OCI-LY1 (cell line): ENCODE measurements around the gene WDR20.

ENCODE experiments used
- H2AFZ ChIP-seq: fragments of 200-600 bp; sonication (generic), shearing (Covaris generic); 2 replicates; pipeline ENCODE4 v1.6.0; 2014; ENCODE audit warnings: antibody characterized with exemption, mild to moderate bottlenecking, low read length
- H3F3A ChIP-seq: fragments of 200-600 bp; sonication (generic), shearing (Covaris generic); 2 replicates; pipeline ENCODE4 v1.6.0; 2014; ENCODE audit warnings: mild to moderate bottlenecking, antibody characterized with exemption, low read length, moderate library complexity; ENCODE audit not compliant: insufficient read depth
- H3K27ac ChIP-seq: fragments of 200-600 bp; sonication (generic); 2 replicates; pipeline ENCODE4 v1.5.1; 2014; ENCODE audit warnings: low read length, mixed run types, mild to moderate bottlenecking, low read depth; ENCODE audit not compliant: poor library complexity, severe bottlenecking
- H3K27me3 ChIP-seq: fragments of 200-600 bp; sonication (generic); 2 replicates; pipeline ENCODE4 v1.6.0; 2014; ENCODE audit warnings: antibody characterized with exemption, mild to moderate bottlenecking, low read length, moderate library complexity; ENCODE audit not compliant: insufficient read depth
- H3K36me3 ChIP-seq: fragments of 200-600 bp; sonication (generic); 2 replicates; pipeline ENCODE4 v1.6.1; 2014; ENCODE audit warnings: mild to moderate bottlenecking, antibody characterized with exemption, low read length, moderate library complexity, mixed read lengths; ENCODE audit not compliant: insufficient read depth
- H3K4me1 ChIP-seq: fragments of 200-600 bp; sonication (generic); 2 replicates; pipeline ENCODE4 v1.5.1; 2014; ENCODE audit warnings: mild to moderate bottlenecking, low read length, moderate library complexity; ENCODE audit not compliant: insufficient read depth, severe bottlenecking
- H3K4me2 ChIP-seq: fragments of 200-600 bp; sonication (generic), shearing (Covaris generic); 2 replicates; pipeline ENCODE4 v1.6.1; 2014; ENCODE audit warnings: low read length
- H3K4me3 ChIP-seq: fragments of 200-600 bp; sonication (generic); 2 replicates; pipeline ENCODE4 v1.5.1; 2014; ENCODE audit warnings: low read length, low read depth, mild to moderate bottlenecking, mixed read lengths; ENCODE audit not compliant: poor library complexity, severe bottlenecking
- H3K79me2 ChIP-seq: fragments of 200-600 bp; shearing (Covaris generic); 2 replicates; pipeline ENCODE4 v1.6.1; 2016; ENCODE audit warnings: mixed run types, low read length, mixed read lengths; ENCODE audit not compliant: insufficient read depth
- H3K9ac ChIP-seq: fragments of 200-600 bp; sonication (generic), shearing (Covaris generic); 2 replicates; pipeline ENCODE4 v1.6.1; 2014; ENCODE audit warnings: mild to moderate bottlenecking, low read length, mixed read lengths
- H3K9me2 ChIP-seq: fragments of 200-600 bp; sonication (generic), shearing (Covaris generic); 2 replicates; pipeline ENCODE4 v1.6.1; 2014; ENCODE audit warnings: low read depth, mild to moderate bottlenecking, low read length, mixed read lengths
- H3K9me3 ChIP-seq: fragments of 200-600 bp; shearing (Covaris generic); 2 replicates; pipeline ENCODE4 v1.6.1; 2014; ENCODE audit warnings: low read length, mixed read lengths
- H4K20me1 ChIP-seq: fragments of 200-600 bp; sonication (generic), shearing (Covaris generic); 2 replicates; pipeline ENCODE4 v1.6.0; 2016; ENCODE audit warnings: mild to moderate bottlenecking, low read length; ENCODE audit not compliant: insufficient read depth
- EZH2 ChIP-seq: fragments of 200-600 bp; sonication (generic), shearing (Covaris generic); IDR thresholded peaks from 2 replicates; pipeline ENCODE4 v1.8.0; 2017; ENCODE audit warnings: borderline replicate concordance, mixed run types, mild to moderate bottlenecking, antibody characterized with exemption, low read length, moderate library complexity, mixed read lengths
- TF ChIP-seq, protein P1 (sequence below): fragments of 200-600 bp; sonication (generic), shearing (Covaris generic); IDR thresholded peaks from 2 replicates; pipeline ENCODE4 v1.5.1; 2017; ENCODE audit warnings: mild to moderate bottlenecking, antibody characterized with exemption, low read length, moderate library complexity, mixed read lengths

Gene WDR20, protein sequence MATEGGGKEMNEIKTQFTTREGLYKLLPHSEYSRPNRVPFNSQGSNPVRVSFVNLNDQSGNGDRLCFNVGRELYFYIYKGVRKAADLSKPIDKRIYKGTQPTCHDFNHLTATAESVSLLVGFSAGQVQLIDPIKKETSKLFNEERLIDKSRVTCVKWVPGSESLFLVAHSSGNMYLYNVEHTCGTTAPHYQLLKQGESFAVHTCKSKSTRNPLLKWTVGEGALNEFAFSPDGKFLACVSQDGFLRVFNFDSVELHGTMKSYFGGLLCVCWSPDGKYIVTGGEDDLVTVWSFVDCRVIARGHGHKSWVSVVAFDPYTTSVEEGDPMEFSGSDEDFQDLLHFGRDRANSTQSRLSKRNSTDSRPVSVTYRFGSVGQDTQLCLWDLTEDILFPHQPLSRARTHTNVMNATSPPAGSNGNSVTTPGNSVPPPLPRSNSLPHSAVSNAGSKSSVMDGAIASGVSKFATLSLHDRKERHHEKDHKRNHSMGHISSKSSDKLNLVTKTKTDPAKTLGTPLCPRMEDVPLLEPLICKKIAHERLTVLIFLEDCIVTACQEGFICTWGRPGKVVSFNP

DNA sequence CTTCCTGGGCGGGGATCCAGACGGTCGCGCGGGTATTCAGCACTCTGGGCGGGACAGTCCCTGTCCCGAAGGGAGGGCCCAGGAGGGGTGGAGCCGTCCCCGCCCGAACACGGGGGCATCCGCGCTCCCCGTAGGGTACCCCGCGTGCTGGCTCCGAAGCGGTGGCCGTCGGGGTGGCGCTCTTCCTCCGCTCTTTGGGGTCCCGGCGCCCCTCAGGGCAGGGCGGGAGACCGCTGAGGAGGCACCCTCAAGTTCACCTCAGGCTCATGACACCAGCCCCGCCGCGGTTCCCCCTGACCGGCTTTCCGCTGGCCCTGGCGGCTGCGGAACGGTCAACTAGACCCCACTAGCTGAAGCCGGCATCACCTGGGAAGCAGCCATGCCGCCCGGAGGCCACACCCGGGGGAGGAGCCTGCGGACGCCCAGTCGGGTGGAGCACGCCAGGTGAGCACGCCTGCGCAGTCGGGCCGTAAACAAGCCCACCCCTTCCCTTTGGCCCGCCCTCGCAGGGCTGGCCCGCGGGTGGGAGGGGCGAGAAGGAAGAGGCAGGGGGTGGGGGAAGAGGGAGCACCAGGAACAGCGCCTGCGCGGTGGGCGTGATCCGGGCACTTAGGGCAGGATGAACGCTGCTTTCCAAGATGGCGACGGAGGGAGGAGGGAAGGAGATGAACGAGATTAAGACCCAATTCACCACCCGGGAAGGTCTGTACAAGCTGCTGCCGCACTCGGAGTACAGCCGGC lies at the start of gene WDR20:
TSS of gene WDR20 (plus strand) at position 612 of the 741 bp plus-strand sequence. CDS start at position 639, 27 bp downstream.
- Histone ChIP-seq H3K9me3 (no peaks in the 10 kb centered on the region), H4K20me1 (no peaks in the 10 kb centered on the region), H3K79me2 (peaks cover 42% of the 10 kb centered on the region), H3K4me3 (peak within 1 kb of the TSS; percentile 92), H3K9me2 (no peaks in the 10 kb centered on the region), H3K9ac (peak within 1 kb of the TSS; percentile 90), H3K36me3 (peaks cover 4% of the 10 kb centered on the region; the same call in 1 of the 2 replicates), H2AFZ (no peak within 1 kb of the TSS), H3K27me3 (no peaks in the 10 kb centered on the region), H3F3A (no peaks in the 10 kb centered on the region), H3K4me1 (peaks cover 27% of the 10 kb centered on the region), H3K4me2 (peak within 1 kb of the TSS; percentile 98), H3K27ac (peak within 1 kb of the TSS; percentile 53)
- TF ChIP-seq EZH2, result no peak

DNA sequence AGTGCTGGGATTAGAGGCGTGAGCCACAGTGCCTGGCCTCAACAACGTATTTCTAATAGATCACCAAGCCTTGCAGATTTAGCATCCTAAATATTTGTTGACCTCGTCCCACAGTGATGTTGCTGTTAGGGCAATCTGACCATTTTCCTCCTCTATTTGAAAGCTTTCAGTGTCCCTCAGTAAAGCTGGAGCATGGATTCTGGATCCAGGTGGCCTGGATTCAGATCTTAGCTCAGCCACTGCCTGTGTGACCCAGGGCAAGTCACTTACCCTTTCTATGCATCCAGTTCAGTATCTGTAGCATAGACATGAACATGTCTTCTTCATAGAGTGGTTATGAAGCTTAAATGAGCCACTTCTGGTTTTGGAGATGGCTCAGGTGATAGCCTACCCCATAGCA lies 49.0 kb upstream of the WDR20 start:
- H3K9me3 ChIP-seq, result no peaks in the 10 kb centered on the region
- no peak overlapping the region for H3K4me3 ChIP-seq
- no peak overlapping the region for H2AFZ ChIP-seq
- peaks cover 7% of the 10 kb centered on the region for H3K36me3 ChIP-seq
- H4K20me1 ChIP-seq, result no peaks in the 10 kb centered on the region
- H3K4me1 ChIP-seq, result peaks cover 18% of the 10 kb centered on the region
- H3K9ac ChIP-seq, result no peak overlapping the region
- H3K4me2 ChIP-seq, result no peak overlapping the region
- no peaks in the 10 kb centered on the region for H3F3A ChIP-seq
- H3K9me2 ChIP-seq, result no peaks in the 10 kb centered on the region
- no peak overlapping the region for H3K27ac ChIP-seq
- TF ChIP-seq EZH2, result no peak
- TF ChIP-seq, protein P1, sequence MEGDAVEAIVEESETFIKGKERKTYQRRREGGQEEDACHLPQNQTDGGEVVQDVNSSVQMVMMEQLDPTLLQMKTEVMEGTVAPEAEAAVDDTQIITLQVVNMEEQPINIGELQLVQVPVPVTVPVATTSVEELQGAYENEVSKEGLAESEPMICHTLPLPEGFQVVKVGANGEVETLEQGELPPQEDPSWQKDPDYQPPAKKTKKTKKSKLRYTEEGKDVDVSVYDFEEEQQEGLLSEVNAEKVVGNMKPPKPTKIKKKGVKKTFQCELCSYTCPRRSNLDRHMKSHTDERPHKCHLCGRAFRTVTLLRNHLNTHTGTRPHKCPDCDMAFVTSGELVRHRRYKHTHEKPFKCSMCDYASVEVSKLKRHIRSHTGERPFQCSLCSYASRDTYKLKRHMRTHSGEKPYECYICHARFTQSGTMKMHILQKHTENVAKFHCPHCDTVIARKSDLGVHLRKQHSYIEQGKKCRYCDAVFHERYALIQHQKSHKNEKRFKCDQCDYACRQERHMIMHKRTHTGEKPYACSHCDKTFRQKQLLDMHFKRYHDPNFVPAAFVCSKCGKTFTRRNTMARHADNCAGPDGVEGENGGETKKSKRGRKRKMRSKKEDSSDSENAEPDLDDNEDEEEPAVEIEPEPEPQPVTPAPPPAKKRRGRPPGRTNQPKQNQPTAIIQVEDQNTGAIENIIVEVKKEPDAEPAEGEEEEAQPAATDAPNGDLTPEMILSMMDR, result no peak
- peaks cover 7% of the 10 kb centered on the region for H3K79me2 ChIP-seq
- no peaks in the 10 kb centered on the region for H3K27me3 ChIP-seq

DNA sequence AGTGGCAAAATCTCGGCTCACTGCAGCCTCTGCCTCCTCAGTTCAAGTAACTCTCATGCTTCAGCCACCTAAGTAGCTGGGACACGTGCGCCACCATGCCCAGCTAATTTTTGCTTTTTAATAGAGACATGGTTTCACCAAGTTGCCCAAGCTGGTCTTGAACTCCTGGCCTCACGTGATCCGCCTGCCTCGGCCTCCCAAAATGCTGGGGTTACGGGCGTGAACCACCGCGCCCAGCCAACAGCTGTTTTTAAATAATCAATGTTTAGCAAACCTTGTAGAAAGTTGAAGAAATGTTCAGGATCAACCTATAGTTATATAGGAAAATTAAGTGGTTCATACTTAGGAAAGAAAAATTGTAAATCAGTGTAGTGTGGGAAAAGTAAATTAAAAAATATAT lies 46.9 kb upstream of the WDR20 start:
- Histone ChIP-seq H3K4me1 (peaks cover 13% of the 10 kb centered on the region), H3K27me3 (no peaks in the 10 kb centered on the region), H3K4me3 (no peak overlapping the region), H3K9ac (no peak overlapping the region), H3K9me3 (no peaks in the 10 kb centered on the region), H3K27ac (no peak overlapping the region), H3K9me2 (no peaks in the 10 kb centered on the region), H3K4me2 (no peak overlapping the region), H3K36me3 (no peaks in the 10 kb centered on the region), H3K79me2 (no peaks in the 10 kb centered on the region), H2AFZ (no peak overlapping the region), H3F3A (no peaks in the 10 kb centered on the region), H4K20me1 (no peaks in the 10 kb centered on the region)
- TF ChIP-seq EZH2, result no peak
- TF ChIP-seq, protein P1, result no peak
